ENCODE measurements around the gene HNF4A.
A peak's percentile ranks its signal among the peaks of the same experiment; 100 is the strongest.

The HNF4A gene

DNA sequence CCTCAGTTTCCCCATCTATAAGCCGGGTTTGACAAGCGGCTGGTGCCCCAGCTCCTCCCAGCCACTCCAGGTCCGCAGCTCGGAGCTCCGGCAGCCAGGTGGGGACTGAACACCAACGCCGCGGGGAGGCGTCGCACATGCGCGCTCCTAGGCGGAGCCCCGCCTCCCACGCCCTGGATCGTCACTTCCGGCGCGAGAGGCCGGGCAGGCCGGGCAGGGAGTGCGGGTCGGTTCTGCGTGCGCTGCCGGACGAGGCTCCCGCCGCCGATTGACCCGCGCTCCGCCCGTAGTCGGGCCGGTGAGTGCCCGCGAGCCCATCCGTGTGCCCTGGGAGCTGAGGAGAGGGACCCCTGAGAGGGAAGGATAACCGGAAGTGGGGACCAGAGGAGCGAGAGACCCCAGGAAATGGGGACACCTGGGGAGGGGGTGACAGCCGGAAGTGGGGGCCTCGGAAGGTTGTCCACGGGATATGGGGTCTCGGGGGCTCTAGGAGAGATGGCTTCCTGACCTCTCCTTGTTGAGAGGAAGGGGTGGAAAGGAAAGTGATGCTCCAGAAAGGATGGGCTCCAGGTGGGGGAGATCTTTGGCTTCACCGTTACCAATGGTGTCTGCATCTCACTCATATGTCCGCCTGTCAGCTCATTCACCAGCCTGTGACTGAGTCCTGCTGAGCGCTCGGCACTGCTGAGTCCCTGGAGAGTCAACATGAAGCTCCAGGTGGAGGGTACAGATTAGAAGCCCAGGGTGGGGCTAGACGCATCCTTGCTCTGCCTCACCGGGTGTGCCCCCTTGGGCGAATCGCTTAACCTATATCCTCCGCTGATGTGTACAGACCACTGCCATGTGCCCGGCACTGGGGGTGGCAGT lies 120.4 kb downstream of the HNF4A start, which contains the start of gene TTPAL:
Gene TTPAL, plus strand, starts transcription at position 181 of the 867 bp plus-strand sequence. CDS start 4,126 bp downstream, outside the sequence.
- peak; percentile 83 for DNase-seq

DNA sequence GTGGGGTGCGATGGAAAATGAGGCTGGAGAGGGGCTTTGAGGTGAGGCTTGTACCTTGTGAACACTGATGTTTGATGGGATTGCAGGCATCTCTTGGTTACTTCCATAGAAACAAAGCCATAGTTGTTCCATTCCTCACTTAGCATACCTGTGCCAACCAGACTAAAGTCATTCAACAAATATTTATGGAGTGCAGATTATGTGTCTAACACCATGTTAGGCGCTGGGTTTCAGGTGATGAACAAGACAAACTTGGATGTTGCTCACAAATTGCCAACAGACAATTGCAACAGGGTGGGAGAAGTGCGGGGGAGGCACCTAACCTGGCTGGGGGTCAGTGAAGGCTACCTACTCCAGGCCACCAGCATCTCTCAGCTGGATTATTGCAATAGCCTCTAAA lies 121.7 kb downstream of the HNF4A start:
- no peak for DNase-seq

DNA sequence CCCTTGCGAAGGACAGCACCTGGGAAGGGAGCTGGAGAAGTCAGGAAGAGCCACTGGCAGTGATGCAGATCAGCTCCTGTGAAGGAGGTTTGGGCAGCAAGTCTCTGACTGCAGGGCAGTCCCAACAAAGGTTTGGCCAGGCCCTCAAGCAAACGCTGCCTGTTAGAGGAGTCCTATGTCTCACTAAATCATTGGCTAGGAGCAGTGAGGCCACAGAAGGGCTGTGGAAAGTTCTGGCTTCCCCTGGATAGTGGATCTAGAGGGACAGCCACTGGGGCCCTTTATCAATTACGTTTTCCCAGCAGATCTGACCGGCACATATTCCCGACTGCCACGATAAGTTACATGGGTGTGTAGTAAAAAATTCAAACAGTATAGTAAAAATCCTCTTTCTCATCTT lies 122.7 kb downstream of the HNF4A start:
- no peak for DNase-seq

DNA sequence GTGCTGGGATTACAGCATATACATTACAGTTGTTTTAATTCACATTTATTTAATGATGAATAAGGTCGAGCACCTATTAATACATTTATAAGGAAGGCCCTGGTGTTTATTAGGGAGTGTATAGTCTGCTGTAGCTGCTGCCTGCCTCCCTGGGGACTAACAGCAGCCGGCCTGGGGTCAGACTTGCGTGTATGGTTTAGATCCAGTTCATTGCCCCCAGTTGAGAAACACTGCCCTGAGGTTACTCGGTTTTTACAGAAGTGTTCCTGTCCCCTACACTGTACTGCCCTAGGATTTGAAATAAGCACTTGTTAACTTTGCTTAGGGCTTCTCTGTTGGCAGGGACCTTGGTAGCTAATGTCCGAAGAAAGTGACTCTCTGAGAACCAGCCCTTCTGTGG lies 124.1 kb downstream of the HNF4A start:
- no peak for DNase-seq

DNA sequence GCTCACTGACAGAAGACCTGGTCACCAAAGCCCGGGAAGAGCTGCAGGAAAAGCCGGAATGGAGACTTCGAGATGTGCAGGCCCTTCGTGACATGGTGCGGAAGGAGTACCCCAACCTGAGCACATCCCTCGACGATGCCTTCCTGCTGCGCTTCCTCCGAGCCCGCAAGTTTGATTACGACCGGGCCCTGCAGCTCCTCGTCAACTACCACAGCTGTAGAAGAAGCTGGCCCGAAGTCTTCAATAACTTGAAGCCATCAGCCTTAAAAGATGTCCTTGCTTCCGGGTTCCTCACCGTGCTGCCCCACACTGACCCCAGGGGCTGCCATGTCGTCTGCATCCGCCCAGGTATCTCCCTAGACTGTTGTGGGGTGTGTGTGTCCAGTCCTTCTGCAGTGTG lies 124.6 kb downstream of the HNF4A start:
- DNase-seq = no peak

DNA sequence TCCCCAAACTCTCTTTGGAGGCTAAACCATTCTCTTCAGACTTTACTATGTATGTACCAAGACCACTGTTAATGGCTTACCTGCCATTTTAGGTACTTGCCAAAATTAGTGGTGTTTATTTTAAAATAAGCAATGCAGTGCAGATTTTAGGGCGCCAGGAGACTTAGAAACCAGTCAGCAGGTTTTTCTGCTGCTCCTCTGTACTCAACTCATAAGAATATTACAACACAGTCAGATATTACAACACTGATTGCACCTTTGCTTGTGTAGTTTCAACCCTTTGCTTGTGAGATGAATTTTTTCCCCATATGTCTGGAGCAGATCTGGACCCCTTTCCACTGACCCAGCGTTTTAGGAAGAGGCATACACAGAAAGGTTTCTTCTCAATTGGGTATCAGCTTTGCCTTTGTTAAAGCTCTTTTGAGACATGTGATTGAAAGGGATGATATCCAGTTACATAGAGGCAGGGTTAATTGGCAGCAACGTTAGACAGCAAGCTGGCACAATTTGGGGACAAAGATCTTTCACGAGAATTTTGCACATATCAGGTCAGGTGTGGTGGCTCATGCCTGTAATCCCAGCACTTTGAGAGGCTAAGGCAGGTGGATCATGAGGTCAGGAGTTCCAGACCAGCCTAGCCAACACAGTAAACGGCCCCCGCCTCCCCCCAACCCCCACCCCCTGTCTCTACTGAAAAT lies 126.4 kb downstream of the HNF4A start:
- DNase-seq = no peak

DNA sequence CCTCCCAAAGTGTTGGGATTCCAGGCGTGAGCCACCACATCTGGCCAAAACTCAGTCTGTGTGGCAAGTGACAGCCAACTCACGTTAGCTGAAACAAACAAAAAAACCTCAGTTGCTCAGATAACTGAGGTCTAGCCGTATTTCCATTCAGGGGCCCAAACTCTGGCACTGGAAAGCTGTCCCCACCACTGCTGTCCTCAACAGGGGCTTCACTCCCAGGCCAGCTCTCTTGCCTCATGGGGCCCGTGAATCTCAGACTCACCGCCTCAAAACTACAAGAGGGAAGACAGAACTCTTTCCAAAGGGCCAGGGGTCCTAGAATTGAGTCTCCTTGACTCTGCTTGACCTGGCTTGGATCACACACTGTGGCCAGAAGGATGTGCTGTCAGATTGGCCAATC lies 127.6 kb downstream of the HNF4A start:
- DNase-seq = no peak

All from CD4-positive, alpha-beta T cell treated with Interleukin-4 for 4 hours (primary cell).